ENCODE data around the gene ZNF777.
A peak's percentile ranks its signal among the peaks of the same experiment; 100 is the strongest.
"Not testable (repeated sequence)": the region's sequence is repeated elsewhere in the genome, so short reads cannot be mapped to it uniquely, and the experiment has no call there.

ZNF777 gene

DNA sequence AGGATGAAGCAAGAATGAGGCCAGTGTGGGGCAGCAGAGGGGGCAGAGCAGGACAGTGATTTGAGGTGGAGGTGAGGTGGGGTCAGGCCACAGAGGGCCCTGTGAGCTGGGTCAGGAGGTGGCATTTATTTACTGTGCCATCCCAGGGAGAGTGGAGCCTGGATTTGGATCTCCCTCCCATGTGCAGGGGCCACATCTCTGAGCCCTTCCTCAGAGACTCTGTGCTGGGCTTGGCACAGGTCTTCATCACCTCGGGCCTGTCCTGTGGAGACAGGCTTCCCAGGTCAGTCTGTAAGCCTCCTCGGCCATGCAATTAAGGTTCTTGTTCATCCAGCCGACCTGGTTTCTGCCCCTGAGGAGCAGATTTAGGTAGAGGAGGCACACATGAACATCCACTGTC is 40.9 kb downstream of the ZNF777 start:
- DNase-seq (ENCODE audit: extremely low read depth, insufficient read length): no peak
- TF ChIP-seq, protein P1, sequence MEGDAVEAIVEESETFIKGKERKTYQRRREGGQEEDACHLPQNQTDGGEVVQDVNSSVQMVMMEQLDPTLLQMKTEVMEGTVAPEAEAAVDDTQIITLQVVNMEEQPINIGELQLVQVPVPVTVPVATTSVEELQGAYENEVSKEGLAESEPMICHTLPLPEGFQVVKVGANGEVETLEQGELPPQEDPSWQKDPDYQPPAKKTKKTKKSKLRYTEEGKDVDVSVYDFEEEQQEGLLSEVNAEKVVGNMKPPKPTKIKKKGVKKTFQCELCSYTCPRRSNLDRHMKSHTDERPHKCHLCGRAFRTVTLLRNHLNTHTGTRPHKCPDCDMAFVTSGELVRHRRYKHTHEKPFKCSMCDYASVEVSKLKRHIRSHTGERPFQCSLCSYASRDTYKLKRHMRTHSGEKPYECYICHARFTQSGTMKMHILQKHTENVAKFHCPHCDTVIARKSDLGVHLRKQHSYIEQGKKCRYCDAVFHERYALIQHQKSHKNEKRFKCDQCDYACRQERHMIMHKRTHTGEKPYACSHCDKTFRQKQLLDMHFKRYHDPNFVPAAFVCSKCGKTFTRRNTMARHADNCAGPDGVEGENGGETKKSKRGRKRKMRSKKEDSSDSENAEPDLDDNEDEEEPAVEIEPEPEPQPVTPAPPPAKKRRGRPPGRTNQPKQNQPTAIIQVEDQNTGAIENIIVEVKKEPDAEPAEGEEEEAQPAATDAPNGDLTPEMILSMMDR (IDR thresholded peaks at IDR 0.05; ENCODE audit: insufficient read depth, low read length, poor library complexity, severe bottlenecking): no peak
- Histone ChIP-seq H3K36me3 (ENCODE audit: control insufficient read depth, insufficient read depth, low read length) (no peaks in the 10 kb centered on the region), H3K27me3 (replicated peaks; ENCODE audit: control insufficient read depth, insufficient read depth, low read length) (no peaks in the 10 kb centered on the region), H3K4me3 (replicated peaks; ENCODE audit: low read depth, low read length) (no peak overlapping the region)

DNA sequence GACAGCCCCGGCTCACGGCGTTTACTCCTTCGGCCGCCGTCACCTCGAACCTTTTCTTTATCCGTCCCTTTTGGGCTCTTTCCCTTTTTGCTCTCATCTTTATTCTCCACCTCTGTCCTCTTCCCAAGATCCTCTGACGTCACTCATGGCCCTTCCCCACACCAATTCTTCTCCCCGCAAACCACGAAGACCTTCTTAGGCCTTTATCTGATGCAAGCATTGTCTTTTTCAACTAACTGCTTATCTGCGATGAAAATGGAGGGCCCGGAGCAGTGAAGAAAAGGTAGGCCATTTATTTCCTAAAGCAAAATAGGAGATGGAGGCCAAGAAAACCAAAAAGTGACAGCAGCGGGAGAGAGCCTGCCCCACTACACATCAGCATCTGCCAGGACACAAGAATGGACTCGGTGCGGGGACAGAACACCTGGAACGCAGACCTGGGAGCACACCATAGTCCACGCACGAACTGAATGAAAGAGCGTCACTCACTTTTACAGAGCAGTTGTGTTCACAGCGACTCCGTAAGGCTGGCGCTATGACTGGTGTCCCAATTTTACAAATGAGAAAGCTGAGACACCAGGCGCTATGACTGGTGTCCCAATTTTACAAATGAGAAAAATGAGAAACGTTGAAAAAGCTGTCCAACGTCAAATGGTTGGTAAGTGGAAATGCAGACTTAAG is 45.3 kb downstream of the ZNF777 start:
- Histone ChIP-seq H3K27me3 (replicated peaks; ENCODE audit: control insufficient read depth, insufficient read depth, low read length) (no peaks in the 10 kb centered on the region), H3K4me3 (replicated peaks; ENCODE audit: low read depth, low read length) (no peak overlapping the region), H3K36me3 (ENCODE audit: control insufficient read depth, insufficient read depth, low read length) (no peaks in the 10 kb centered on the region)
- TF ChIP-seq, protein P1 (IDR thresholded peaks at IDR 0.05; ENCODE audit: insufficient read depth, low read length, poor library complexity, severe bottlenecking): no peak
- no peak for DNase-seq (ENCODE audit: extremely low read depth, insufficient read length)

DNA sequence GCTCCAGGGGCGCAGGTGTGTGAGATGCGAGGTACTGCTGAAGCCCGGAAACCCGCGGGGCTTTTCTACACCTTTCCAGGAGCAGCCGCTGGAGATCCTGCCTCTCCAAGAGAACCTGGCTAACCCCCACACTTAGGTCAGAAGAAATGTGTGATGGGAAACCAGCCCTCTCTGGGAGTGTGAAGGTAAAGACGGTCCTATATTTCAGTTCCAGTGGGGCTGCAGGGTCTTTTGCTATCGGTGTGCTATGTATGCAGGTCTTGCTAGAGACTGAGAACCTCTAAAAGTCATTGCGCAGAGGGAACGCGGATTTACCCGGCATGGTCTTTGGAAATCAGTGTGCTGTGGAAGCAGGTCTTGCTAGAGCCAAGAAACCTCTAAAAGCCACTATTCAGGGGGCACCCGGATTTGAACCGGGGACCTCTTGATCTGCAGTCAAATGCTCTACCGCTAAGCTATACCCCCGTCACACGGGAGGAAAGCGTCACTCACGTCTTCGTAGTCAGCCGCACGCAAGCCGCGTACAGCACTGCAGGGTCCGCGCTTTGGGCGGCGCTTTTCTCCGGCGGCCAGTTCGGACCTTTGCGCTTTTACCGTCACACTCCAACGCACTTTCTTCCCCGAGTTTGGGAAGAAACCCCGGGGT is 46.0 kb downstream of the ZNF777 start:
- DNase-seq (ENCODE audit: extremely low read depth, insufficient read length): peak; percentile 64
- H3K4me3 ChIP-seq (replicated peaks; ENCODE audit: low read depth, low read length): no peak overlapping the region
- TF ChIP-seq, protein P1 (IDR thresholded peaks at IDR 0.05; ENCODE audit: insufficient read depth, low read length, poor library complexity, severe bottlenecking): no peak
- H3K36me3 ChIP-seq (ENCODE audit: control insufficient read depth, insufficient read depth, low read length): no peaks in the 10 kb centered on the region
- no peaks in the 10 kb centered on the region for H3K27me3 ChIP-seq (replicated peaks; ENCODE audit: control insufficient read depth, insufficient read depth, low read length)

DNA sequence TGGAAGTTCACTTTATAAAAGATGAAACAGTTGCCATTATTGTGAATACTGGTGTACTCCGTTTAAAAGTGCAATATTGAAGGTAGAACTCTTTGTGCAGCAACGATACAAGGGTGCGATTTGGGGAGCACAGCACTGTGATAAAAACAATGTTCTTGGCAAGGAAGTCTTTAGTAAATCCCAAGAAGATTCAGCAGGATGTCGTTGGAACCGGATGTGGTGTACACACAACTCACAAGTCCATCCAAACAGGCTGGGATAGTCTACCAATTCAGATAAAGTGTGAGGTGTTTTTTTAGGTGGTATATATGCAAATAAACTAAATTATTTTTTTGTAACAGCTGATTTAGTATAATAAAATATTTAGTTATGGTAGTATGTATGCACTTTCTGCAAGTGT is 46.7 kb downstream of the ZNF777 start:
- H3K4me3 ChIP-seq (replicated peaks; ENCODE audit: low read depth, low read length): no peak overlapping the region
- H3K36me3 ChIP-seq (ENCODE audit: control insufficient read depth, insufficient read depth, low read length): no peaks in the 10 kb centered on the region
- no peak for DNase-seq (ENCODE audit: extremely low read depth, insufficient read length)
- H3K27me3 ChIP-seq (replicated peaks; ENCODE audit: control insufficient read depth, insufficient read depth, low read length): no peaks in the 10 kb centered on the region
- TF ChIP-seq, protein P1 (IDR thresholded peaks at IDR 0.05; ENCODE audit: insufficient read depth, low read length, poor library complexity, severe bottlenecking): no peak

DNA sequence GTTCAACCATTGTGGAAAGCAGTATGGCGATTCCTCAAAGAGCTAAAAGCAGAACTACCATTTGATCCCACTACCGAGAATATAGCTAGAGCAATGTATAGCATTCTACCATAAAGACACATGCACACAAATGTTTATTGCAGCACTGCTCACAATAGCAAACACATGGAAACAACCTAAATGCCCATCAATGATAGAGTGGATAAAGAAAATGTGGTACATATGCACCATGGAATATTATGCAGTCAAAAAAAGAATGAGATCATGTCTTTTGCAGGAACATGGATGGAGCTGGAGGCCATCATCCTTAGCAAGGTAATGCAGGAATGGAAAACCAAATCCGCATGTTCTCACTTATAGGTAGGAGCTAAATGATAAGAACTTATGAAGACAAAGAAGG is 47.8 kb downstream of the ZNF777 start:
- not testable (repeated sequence) for H3K27me3 ChIP-seq (replicated peaks; ENCODE audit: control insufficient read depth, insufficient read depth, low read length); H3K4me3 ChIP-seq (replicated peaks; ENCODE audit: low read depth, low read length); DNase-seq (ENCODE audit: extremely low read depth, insufficient read length); H3K36me3 ChIP-seq (ENCODE audit: control insufficient read depth, insufficient read depth, low read length)

DNA sequence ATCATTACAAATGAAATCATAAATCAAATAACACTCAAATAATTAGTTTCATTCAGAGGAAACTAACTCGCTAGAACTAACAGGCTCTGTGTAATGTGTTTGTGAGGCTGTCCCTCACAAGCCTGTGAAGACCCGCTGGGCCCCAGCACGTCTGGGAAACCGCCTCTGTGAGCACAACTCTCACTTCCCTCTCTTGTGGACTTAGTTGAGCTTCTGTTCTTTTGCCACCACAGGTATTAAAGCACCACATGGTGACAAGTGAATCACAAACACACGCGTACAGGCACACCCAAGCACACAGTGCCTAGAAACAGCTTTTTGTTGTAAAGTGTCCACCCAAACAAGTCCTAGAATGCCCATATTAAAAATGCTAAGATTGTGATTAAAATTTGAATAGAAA is 51.0 kb downstream of the ZNF777 start:
- TF ChIP-seq, protein P1 (IDR thresholded peaks at IDR 0.05; ENCODE audit: insufficient read depth, low read length, poor library complexity, severe bottlenecking): no peak
- no peaks in the 10 kb centered on the region for H3K36me3 ChIP-seq (ENCODE audit: control insufficient read depth, insufficient read depth, low read length)
- no peaks in the 10 kb centered on the region for H3K27me3 ChIP-seq (replicated peaks; ENCODE audit: control insufficient read depth, insufficient read depth, low read length)
- DNase-seq (ENCODE audit: extremely low read depth, insufficient read length): no peak
- H3K4me3 ChIP-seq (replicated peaks; ENCODE audit: low read depth, low read length): no peak overlapping the region

Measured in GM06990 (cell line).